H1 (cell line): ENCODE measurements around the gene TDRD12. TPM values are rescaled to one million over a fixed set of nuclear protein-coding genes. Genes with fewer than 3 reads are reported as not detected.

Experiments used
- ASH2L ChIP-seq: fragments of 200-600, 300-600 bp; sonication (generic); IDR thresholded peaks from one replicate; pipeline ENCODE4 v1.7.1; 2017; ENCODE audit warnings: low read length
- SUZ12 ChIP-seq: fragments of 200-600 bp; sonication (generic); IDR thresholded peaks from 2 replicates; pipeline ENCODE4 v1.6.1; 2012; ENCODE audit warnings: mild to moderate bottlenecking, inconsistent platforms, low read length, moderate library complexity, mixed read lengths
- polyA plus RNA-seq, 7 experiments: library from polyadenylated mRNA; depleted of rRNA in 3 of 7; stranded (reverse) in 5 of 7; unstranded in 2 of 7; fragments of >200 nt in 5 of 7; fragments of 200-250 nt in 2 of 7; gene quantifications; 1 replicate in 5 of 7; 2 replicates in 1 of 7; 4 replicates in 1 of 7; pipeline versions ENCODE4 v1.2.1 to v1.2.3, GENCODE V29; 2011 to 2013; ENCODE audit warnings: missing spikeins in 2 of 7, mixed read lengths in 2 of 7
- total RNA-seq: library from RNA; stranded (reverse); fragmentation: NEBNext Ultra II Directional; extraction: Animal tissue kit (Norgen Biotek cat#: 25700); gene quantifications from 2 replicates; pipeline ENCODE4 v1.2.1, GENCODE V29; 2021

Gene TDRD12
- total and polyA plus RNA-seq, 2 of the 8 experiments (the other 6 are each of a cell fraction or from before 2014, with no cell fraction given) = 0.39 to 0.88 TPM

DNA sequence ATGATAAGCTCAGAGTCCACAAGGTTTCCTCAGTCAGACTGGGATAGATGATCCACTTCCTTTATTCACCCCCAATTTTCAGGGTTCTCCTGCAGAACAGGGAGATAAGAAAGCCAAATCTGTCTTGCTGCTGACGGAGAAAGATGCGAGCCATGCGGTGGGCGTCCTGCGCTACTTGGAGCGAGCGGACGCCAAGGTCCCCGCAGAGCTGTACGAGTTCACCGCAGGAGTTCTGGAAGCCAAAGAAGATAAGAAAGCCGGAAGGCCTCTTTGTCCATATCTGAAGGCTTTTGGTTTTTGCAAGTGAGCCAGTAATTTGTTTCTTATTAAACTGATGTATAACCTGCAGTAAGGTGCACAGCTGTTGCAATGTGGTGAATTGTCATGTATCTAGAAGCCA lies 83.3 kb downstream of the TDRD12 start (continued):
- TF ChIP-seq ASH2L (no peak), SUZ12 (no peak)
- TF ChIP-seq, all 59 proteins: peak for 0
